Astrocyte of the hippocampus (primary cell): ENCODE measurements around the gene CMAS.
"Not testable (repeated sequence)": the region's sequence is repeated elsewhere in the genome, so short reads cannot be mapped to it uniquely, and the experiment has no call there.

Source experiments
- DNase-seq: peaks from one replicate; pipeline ENCODE4 v3.0.0; 2011; ENCODE audit warnings: low read depth, low spot score

CMAS gene

DNA sequence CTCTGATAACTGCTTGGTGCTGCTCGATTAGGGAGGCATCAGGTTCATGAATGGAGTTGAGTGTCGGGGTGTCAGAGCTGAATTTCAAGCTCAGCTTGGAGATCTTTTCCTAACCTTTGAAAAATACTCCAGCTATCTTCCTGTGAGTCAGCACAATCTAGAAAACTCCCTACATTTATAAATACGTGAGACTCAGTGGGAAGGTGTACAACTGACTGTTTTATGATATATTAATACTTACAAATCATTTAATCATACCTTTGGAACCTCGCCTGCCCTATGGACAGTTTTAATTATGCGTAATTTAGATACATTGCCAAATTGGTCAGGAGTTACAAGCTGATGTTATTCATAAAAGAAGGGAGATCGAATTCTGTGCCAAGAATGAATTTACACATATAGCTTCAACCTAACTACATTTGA, 961 bp downstream of the CMAS start:
- DNase-seq: no peak

DNA sequence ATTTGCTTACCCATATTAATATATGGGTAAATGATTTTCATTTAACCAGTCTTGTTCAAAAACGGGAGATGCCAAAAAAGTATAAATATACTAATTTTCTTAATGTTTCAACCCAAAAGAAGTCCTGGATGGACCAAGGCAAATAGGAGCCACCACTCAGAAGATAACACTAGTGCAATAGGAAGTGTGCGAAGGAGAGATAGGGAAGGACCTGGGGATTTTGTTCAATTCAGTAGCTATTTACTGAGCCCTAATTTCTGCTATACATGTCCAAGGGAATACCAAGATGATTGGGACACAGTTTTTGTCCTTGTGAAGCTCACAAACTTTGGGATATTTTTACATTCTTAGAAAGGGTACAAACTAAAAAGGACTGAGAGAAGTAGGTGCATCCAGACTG, 1.5 kb downstream of the CMAS start:
- no peak for DNase-seq

DNA sequence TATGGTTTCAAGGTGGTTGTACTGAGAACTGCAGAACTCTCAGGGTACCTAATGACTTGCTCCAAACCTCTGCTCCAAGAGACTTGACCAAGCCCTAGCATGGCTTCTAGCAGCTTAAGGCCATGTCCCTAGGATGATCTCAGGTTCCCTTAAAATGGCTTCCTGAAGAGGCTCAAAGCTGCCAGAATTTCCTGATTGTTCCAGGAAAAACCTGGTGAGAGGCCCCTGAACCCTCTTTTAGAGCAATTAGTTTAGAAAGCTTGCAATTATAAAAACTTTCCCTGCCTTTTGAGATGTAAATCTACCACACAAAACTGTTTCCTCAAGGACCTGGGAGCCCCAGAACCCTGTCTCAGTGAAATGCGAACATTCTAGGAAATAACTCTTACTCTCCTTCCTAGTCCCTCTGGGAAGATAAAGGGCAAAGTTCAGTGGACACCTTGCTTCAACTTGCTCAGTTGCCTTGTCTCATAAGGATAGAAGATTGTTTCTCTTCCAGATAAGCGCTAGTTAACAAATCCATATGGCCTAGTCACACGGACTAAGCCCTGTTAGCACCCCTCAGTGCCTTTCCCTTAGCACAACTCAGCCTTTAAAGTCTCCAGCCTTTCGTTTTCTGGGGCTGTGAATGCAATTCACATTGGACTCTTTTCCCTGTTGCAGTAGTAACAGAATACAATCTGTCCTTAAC, 2.5 kb downstream of the CMAS start:
- DNase-seq: no peak

DNA sequence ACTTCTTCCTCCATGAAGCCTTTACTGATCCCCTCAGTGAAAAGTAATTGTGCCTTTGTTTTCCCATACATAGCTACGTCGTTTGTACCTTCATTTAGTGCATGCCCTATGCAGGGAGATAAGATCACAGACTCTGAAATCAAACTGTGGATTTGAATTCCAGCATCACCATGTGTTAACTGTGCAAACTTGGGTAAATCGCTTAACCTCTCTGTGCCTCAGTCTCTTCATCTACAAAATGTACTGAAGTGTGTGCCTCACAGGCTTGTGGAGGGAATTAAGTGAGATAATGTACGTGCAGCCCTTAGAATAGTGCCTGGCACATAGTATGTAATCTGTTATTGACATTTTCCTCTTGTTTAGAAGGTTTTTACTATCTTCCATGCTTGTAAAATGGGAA, 4.1 kb downstream of the CMAS start:
- DNase-seq: no peak

DNA sequence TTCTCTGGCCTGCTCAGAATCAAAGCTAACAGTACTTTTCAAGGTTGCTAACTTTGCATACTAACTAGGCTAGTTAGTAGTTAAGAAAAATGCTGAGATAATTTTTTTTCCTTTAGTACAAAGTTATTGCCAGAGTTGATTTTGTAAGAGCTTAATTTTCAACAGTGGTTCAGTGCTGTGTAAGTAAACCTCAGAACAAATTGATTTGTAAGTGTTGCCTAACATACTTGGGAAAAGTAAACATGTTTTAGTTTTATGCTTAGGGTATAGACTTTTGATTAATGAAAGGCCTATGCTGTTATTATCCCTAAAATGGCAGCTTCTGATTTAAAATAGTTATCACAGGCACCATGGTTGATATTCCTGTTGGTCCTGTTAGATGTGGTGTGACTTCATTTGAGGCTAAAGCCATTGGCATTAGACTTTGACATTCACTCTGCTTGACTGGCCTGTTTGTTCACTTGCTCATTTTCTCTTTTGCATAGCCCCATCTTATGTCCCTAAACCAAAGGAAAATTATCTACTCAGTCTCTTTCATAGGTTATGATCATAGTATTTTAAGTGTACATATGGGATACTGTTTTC, 5.2 kb downstream of the CMAS start:
- no peak for DNase-seq

DNA sequence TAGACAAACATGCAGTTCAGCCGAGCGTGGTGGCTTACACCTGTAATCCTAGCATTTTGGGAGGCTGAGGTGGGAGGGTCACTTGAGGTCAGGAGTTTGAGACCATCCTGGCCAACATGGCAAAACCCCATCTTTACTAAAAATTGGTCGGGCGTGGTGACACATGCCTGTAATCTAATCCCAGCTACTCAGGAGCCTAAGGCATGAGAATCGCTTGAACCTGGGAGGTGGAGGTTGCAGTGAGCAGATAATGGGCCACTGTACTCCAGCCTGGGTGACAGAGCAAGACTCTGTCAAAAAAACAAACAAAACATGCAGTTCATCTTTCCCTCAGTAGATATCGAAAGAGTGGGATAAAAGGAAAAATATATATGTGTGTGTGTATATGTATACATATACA, 7.0 kb downstream of the CMAS start:
- not testable (repeated sequence) for DNase-seq

DNA sequence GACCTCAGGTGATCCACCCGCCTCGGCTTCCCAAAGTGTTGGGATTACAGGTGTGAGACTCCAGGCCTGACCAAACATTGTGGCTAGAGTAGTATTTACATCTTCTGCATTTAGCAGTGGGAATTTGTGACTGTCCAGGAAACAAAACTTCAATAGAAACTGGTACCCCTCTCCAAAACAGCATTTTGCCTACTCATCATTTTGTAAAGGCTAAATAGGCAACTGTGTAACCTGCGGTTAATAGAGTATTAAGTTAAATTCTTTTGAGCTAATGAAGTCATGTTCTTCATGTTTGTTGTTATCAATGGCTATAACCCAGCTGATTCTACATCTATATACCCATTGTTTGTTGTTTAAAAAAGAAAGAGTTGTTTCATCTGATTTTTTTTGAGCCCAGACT, 8.1 kb downstream of the CMAS start:
- no peak for DNase-seq

DNA sequence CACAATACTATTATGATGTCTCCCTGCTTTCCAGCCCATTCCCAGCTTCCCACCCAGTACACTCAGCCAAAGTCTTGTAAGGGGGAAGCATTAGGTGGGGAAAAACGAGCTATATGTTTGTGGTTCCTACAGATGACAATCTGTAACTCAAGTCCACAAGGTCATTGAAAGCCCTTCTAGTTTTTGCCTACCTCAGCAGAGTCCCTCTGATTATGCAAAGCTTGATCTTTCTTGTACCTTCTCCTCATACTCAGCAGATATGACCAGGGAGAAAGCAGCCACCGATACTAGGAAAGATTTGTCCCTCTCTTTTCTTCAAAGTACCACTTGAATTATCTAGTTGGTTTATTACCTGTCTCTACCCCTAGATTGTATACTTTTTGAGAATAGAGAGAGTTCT, 10.6 kb downstream of the CMAS start:
- DNase-seq: no peak

DNA sequence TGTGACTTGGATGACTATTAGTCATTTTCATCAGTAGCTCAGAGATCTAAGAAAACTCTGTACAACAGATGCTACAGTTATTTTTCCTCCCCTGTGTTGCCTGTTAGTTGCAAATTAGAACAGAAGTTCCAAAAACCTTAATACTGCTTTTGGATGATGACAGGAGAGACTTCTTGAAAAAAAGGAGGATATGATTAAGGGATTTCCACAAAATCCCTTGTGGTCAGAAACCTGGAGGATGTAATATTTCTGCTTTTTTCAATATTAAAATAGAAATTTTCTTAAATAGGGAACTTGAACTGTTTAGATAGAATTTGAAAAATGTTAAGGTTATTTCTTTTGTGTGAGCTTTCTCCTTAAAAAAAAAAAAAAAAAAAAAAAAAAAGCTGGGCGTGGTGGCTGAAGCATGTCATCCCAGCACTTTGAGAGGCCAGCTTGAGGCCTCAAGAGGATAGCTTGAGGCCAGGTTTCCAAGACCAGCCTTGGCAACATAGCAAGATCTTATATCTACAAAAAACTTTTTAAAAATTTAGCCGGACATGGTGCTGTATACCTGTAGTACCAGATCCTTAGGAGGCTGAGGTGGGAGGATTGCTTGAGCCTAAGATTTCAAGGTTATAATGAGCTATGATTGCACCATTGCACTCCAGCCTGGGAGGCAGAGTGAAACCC, 14.1 kb downstream of the CMAS start:
- no peak for DNase-seq

DNA sequence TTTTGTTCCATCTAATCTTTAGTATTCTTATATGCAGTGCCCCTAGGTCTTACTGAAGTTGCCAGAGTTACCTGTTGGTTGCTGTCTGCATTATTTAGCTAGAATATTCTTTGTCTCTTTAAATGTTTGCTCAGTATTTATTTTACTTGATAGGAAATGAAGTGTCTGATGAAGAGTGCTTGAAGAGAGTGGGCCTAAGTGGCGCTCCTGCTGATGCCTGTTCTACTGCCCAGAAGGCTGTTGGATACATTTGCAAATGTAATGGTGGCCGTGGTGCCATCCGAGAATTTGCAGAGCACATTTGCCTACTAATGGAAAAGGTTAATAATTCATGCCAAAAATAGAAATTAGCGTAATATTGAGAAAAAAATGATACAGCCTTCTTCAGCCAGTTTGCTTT, 18.9 kb downstream of the CMAS start:
- DNase-seq: no peak

DNA sequence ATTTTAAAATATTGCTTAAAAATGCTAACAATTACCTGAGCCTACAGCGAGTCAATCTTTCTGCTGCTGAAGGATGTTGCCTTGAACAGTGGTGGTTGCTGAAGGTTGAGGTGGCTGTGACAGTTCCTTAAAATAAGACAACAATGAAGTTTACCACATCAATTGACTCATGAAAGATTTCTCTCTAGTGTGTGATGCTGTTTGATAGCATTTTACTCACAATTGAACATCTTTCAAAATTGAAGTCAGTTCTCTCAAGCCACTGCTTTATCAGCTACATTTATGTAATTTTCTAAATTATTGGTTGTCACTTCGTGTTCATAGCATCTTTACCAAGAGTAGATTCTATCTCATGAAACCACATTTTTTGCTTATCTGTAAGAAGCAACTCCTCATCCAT, 20.3 kb downstream of the CMAS start:
- no peak for DNase-seq

DNA sequence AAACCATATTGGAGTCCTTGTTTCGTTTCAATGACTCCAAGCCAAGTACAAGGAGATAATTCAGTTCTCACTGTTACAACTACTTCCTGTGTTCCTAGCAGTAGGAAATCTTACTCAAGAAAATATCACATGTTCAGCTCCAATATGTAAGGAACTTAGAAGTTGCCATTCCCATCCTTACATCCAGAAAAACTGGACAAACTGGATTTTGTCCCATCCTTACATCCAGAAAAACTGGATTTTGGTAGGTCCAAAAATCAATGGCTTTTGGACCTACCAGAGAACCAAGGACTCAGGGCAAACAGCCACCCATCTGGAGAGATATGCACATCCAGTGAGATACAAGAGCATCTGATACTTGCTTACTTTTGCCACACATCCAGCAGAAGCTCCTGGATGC, 23.8 kb downstream of the CMAS start:
- DNase-seq: no peak

DNA sequence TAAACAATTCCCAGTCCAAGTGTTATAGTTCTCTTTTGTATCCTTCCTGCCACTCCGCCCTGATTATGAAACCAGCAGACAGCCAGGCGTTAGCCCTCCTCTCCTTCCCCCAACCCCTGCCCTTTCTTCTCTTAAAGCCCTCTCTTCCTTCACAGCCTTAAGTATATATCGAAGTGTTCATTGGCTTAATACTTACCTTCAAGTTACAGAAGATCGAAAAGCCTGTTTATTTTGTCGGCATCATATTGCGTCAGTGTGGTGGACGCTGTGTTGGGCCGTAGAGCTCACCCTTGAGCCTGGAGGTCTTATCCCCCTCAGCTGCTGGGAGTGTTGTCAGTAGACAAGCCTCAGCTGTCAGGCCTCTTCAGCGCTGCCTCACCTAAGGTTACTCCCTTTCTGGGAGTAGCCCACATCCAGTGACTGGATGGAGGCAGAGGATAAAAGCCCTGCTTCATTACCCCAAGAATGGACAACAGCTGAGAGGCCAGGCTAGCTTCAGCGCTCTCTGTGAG, 36.2 kb downstream of the CMAS start:
- DNase-seq: no peak

DNA sequence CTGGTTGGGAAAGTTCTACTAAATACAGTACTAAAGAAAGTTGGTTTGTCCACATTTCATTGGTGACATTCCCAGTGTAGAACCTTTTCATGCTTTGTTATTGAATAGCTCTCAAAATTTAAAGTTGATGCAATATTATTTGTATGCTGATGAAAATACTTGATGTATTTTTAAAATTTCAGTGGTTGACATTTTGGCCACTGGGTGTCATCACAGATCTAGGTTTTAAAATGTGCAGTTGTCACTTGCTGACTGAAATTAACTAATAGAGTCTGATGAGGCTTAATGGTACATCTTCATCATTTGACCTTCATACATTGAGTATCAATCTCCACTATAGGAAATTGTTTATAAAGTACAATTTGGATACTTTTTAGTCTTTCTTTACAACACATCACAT, 37.1 kb downstream of the CMAS start:
- peak; percentile 56 for DNase-seq

DNA sequence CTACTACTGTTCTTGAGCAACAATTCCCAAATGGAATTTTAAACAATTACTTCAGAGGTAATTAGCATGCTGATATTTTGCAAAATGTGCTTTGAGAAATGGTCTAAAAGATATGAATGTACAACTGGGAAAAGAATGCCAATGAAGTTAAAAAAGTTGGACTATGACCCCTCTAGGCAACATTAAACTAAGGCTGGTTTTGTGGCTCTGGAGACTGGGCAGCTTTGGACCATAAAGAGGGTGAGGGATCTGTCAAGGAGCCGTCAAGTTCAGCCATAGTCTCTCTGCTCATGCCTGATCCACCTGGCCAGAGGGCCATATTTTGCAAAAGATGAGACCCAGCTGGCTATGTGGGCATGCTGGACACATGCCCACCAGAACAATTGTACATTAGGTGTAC, 38.8 kb downstream of the CMAS start:
- no peak for DNase-seq

DNA sequence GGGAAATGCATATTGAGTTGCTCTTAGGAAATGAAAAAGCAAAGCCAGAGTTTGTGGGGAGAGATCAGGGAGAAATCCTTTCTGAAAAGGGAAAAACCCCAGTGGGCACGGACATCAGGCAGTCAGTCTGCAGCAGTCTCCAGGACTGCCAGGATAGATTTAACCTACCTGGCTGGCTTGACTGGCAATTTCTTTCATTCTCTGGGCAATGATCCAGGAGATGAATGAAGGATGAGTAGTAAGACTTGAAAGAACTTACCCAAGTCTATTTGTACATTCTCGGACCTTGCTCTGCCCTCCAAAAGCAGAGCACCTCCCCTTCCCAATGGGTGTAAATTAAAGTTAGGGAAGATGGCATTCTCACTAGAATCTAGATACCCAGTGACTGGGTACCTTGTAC, 42.9 kb downstream of the CMAS start:
- no peak for DNase-seq

DNA sequence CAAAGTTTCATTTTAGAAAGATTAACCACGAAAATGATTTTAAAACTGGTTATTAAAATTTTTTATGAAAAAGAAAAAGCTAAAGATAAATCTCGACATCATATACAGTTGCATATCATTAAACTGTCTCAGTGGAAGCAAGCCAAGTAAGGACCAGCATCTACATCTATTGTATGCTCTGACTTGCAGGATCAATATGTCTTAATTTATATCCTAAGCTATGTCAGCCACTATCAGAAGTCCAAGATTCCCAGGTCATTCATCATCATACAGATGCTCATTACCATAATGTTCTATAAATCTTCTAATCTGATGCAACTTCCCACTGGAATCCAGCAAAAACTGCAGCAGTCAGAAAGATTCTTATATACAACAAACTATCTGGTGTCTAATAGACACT, 43.5 kb downstream of the CMAS start:
- no peak for DNase-seq

DNA sequence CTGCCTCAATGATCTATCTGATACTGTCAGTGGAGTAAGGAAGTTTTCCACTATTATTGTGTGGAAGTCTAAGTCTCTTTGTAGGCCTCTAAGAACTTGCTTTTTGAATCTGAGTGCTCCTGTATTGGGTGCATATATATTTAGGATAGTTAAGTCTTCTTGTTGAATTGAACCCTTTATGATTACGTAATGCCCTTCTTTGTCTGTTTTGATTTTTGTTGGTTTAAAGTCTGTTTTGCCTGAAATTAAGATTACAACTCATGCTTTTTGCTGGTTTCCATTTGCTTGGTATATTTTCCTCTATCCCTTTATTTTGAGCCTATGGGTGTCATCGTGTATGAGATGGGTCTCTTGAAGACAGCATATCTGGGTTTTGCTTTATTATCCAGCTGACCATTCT, 53.0 kb downstream of the CMAS start:
- DNase-seq: not testable (repeated sequence)

DNA sequence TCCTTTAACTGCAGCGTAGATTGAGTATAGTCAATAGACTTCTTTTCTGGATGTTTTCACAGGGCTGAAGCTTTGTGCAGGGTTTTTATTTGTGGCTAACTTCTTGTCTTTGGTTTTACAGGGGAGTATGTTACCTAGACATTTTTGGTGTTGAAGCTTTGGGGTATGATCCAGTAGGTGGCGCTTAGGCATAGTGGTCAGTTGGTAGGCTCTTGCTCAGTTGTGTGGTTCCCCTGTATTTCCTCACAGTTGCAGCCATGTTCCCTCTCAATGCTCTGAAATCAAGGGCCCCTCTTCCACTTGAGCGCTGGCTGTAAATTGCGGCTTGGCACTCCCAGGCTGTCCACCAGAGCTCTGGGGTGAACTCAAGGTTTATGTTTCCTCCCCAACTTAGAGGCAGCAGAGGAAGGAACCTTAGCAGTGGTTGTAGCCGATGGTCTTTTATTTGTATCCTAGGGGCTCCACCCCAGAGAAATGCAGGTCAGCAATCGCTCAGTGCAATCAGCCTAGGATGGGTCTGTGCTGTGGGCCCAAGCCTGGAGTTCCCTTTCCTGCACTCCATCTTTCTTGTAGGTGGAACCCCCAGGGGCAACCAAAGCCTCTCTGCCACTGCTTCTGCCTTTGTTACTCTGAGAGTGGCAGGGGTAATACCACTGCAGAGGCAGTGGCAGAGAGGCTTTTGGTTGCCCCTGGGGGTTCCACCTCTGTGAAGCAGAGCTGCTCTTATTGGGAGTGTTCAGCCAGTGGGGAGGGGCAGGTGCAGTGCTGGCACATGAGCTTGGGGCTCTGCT, 55.1 kb downstream of the CMAS start:
- DNase-seq: peak; percentile 74

DNA sequence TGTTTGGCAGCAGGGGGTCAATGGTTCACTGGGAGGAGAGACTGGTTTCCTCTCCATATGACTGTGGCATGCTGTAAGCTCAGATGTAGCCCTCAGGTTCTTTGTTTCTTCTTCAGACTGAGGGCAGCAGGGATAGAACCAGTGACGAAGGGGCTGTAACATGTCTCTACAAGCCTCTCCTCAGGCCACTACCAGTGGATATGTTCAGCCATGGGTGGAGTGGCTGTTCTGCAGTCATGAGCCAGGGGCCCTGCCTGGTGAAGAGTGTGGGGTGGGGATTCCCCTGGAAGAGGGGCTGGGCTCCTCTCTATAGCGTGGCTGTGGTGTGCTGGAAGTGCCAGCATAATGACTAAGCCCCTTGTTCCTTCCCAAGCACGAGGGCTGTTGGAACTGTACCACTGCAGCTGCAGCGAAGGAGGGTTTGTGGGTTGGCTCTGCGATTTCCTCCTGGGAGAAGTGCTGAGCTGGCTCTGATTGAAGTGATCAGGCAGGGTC, 55.8 kb downstream of the CMAS start:
- peak; percentile 95 for DNase-seq

DNA sequence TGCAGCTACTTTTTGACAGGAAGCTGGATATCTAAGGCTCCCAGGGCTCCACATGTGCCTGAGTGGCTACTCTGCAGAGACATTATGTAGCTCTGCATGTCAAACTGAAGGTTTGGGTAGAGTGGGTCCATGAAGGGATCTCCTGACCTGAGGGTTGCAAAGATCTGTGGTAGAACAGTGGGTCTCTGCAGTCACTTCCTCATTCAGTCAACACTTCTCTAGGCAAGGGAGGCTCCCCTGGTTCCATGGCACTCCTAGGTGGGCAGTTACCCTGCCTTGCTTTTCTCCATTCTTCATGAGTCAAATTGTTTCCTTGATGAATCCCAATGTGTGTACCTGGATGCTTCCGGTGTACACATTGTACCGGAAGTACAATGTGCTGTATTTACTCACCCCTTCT, 57.4 kb downstream of the CMAS start:
- DNase-seq: no peak

DNA sequence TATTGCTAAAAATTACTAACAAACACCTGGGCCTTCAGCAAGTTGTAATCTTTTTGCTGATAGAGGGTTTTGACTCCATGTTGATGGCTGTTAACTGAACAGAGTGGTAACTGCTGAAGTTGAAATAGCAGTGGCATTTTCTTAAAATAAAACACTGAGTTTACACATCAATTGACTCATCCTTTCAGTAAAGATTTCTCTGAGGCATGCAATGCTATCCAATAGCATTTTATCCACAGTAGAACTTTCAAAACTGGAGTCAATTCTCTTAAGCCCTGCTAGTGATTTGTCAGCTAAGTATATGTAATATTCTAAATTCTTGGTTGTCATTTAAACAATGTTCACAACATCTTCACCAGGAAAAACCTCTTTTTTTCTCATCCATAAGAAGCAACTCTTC, 59.5 kb downstream of the CMAS start:
- no peak for DNase-seq
